K562 (cell line): ENCODE results near the gene ALDH6A1. TPM values are rescaled to one million over a fixed set of nuclear protein-coding genes. Genes with fewer than 3 reads are reported as not detected.
A peak's percentile ranks its signal among the peaks of the same experiment; 100 is the strongest.

Experiments
- ESRRB ChIP-seq: fragments of 250-450 bp; sonication (Bioruptor Pico); IDR thresholded peaks from 2 replicates; pipeline ENCODE4 v1.5.0; 2020; ENCODE audit warnings: mild to moderate bottlenecking, moderate library complexity, borderline replicate concordance
- HDAC1 ChIP-seq, 2 experiments: fragments of 450-650 bp; IDR thresholded peaks; 2 replicates each; pipeline ENCODE4 v1.6.1; 2016 to 2017; ENCODE audit warnings: inconsistent platforms in 1 of 2, mild to moderate bottlenecking in 1 of 2, moderate library complexity in 1 of 2
- HDAC2 ChIP-seq: fragments of 450-650 bp; IDR thresholded peaks from 2 replicates; pipeline ENCODE4 v1.6.1; 2016; ENCODE audit warnings: mild to moderate bottlenecking
- HIVEP1 ChIP-seq: fragments of 250-450 bp; sonication (Bioruptor Pico); IDR thresholded peaks from 2 replicates; pipeline ENCODE4 v1.4.0; 2020; ENCODE audit warnings: mild to moderate bottlenecking
- NR2C2 ChIP-seq, 2 experiments: fragments of 200-800 bp in 1 of 2; sonication (Bioruptor generic) in 1 of 2; sonication (generic) in 1 of 2; formaldehyde crosslinking in 1 of 2; IDR thresholded peaks; 2 replicates each; pipeline versions ENCODE4 v1.6.1 to v1.8.0; 2016 to 2022; ENCODE audit warnings: mild to moderate bottlenecking in 1 of 2, missing compliant biosample characterization in 1 of 2, missing genetic modification characterization in 1 of 2, missing genetic modification reagents in 1 of 2
- NRF1 ChIP-seq, 2 experiments: fragments of 450-650 bp; IDR thresholded peaks in 1 of 2; conservative IDR thresholded peaks in 1 of 2; 2 replicates each; pipeline ENCODE4 v1.6.1; 2014; ENCODE audit warnings: mild to moderate bottlenecking in 2 of 2
- TBP ChIP-seq: optimal IDR thresholded peaks from 2 replicates; pipeline ENCODE3; 2011; ENCODE audit warnings: low read depth, low read length, improper control_type of control experiment
- YY1 ChIP-seq, 3 experiments: IDR thresholded peaks; 2 replicates each; pipeline ENCODE4 v1.6.1; 2011; ENCODE audit warnings: low read length in 2 of 3, mild to moderate bottlenecking in 2 of 3, moderate library complexity in 2 of 3, borderline replicate concordance in 1 of 3, control low read depth in 1 of 3, low read depth in 1 of 3; ENCODE audit not compliant: insufficient read depth in 3 of 3, insufficient replicate concordance in 2 of 3, control insufficient read depth in 1 of 3, insufficient read length in 1 of 3; ENCODE audit errors: extremely low read depth in 1 of 3
- ZNF785 ChIP-seq: fragments of 250-450 bp; sonication (Bioruptor Pico); IDR thresholded peaks from 2 replicates; pipeline ENCODE4 v1.4.0; 2020; ENCODE audit warnings: mild to moderate bottlenecking
- polyA plus RNA-seq, 8 experiments: library from polyadenylated mRNA; depleted of rRNA in 4 of 8; stranded (reverse) in 5 of 8; unstranded in 3 of 8; fragments of >200 nt; fragmentation: Nextera tagmentation in 2 of 8; fragmentation: Illumina TruSeq in 1 of 8; extraction: Ambion mirVana in 2 of 8; extraction: Trizol in 1 of 8; gene quantifications; 2 replicates each; pipeline versions ENCODE4 v1.2.1 to v1.2.3, GENCODE V29; 2011 to 2014; ENCODE audit warnings: inconsistent platforms in 1 of 8, missing spikeins in 1 of 8
- total RNA-seq, 7 experiments: library from RNA; depleted of rRNA in 6 of 7; stranded (reverse); fragments of >200 nt in 6 of 7; fragmentation: Illumina TruSeq in 2 of 7; extraction: Trizol in 2 of 7; gene quantifications; 2 replicates each; pipeline versions ENCODE4 v1.2.1 to v1.2.3, GENCODE V29; 2011 to 2021; ENCODE audit warnings: low replicate concordance in 1 of 7
- TF ChIP-seq, protein P1 (sequence below): fragments of 450-650 bp; IDR thresholded peaks from 2 replicates; pipeline ENCODE4 v1.6.1; 2016; ENCODE audit warnings: borderline replicate concordance
- TF ChIP-seq, protein P2 (sequence below), 2 experiments: fragments of 450-650 bp; conservative IDR thresholded peaks; 2 replicates each; pipeline ENCODE4 v1.6.1; 2017; ENCODE audit warnings: mild to moderate bottlenecking in 2 of 2, moderate library complexity in 2 of 2
- TF ChIP-seq, protein P3 (sequence below): sonication (generic); formaldehyde crosslinking; IDR thresholded peaks from 2 replicates; pipeline ENCODE4 v1.8.0; 2023; ENCODE audit warnings: mild to moderate bottlenecking, missing genetic modification reagents

Gene ALDH6A1
- total and polyA plus RNA-seq, 9 of the 15 experiments (the other 6 are each of a cell fraction or from before 2014, with no cell fraction given): 3.1 to 11.5 (median 4.6) TPM

DNA sequence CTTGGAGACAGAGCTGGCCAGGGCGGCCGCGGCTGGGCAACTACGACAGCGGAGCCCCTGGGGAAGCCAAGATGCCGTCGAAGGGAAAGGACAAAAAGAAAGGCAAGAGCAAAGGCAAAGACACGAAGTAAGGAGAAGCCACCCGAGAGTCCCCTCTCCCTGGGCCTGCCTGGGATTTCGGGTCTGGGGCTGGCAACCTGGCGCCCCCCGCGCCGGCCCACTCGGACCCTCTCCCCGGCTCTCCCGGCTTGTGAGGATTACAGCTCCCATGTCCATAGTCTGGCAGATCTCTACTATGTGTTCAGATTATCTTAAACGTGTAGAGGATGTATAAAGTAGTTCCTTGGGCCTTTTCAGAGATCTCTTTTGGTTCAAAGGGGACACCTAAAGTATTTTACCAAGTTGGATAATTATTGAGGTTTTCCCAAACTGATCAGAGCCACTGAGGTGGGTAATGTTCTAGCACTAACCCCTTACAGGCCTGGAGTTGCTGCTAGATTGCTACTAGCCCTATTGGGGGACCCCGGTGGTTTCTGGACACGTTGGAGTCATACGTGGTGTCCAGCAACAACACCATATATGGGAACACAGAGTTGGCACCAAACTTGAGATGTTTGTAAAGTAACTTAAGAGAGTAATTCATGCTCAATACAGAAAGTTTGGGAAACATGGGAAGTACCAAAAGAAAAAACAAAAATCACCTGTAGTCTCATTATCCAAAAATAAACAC is 64.7 kb downstream of the ALDH6A1 start (continued):
- TF ChIP-seq YY1 (IDR thresholded peaks at IDR 0.05; ENCODE audit: borderline replicate concordance in 1 of 3, control insufficient read depth in 1 of 3, extremely low read depth in 1 of 3, insufficient read depth in 3 of 3, insufficient read length in 1 of 3, insufficient replicate concordance in 2 of 3, low read depth in 1 of 3, low read length in 2 of 3): peak in 1 of 3 experiments; percentile 3
- TF ChIP-seq, protein P1, sequence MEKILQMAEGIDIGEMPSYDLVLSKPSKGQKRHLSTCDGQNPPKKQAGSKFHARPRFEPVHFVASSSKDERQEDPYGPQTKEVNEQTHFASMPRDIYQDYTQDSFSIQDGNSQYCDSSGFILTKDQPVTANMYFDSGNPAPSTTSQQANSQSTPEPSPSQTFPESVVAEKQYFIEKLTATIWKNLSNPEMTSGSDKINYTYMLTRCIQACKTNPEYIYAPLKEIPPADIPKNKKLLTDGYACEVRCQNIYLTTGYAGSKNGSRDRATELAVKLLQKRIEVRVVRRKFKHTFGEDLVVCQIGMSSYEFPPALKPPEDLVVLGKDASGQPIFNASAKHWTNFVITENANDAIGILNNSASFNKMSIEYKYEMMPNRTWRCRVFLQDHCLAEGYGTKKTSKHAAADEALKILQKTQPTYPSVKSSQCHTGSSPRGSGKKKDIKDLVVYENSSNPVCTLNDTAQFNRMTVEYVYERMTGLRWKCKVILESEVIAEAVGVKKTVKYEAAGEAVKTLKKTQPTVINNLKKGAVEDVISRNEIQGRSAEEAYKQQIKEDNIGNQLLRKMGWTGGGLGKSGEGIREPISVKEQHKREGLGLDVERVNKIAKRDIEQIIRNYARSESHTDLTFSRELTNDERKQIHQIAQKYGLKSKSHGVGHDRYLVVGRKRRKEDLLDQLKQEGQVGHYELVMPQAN: peak; percentile 81; the same call in 1 of the 2 replicates
- TF ChIP-seq, protein P2, sequence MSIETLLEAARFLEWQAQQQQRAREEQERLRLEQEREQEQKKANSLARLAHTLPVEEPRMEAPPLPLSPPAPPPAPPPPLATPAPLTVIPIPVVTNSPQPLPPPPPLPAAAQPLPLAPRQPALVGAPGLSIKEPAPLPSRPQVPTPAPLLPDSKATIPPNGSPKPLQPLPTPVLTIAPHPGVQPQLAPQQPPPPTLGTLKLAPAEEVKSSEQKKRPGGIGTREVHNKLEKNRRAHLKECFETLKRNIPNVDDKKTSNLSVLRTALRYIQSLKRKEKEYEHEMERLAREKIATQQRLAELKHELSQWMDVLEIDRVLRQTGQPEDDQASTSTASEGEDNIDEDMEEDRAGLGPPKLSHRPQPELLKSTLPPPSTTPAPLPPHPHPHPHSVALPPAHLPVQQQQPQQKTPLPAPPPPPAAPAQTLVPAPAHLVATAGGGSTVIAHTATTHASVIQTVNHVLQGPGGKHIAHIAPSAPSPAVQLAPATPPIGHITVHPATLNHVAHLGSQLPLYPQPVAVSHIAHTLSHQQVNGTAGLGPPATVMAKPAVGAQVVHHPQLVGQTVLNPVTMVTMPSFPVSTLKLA (conservative IDR thresholded peaks at IDR 0.05): peak; percentile 35 to 73; a peak in 3 of 4 replicates
- TF ChIP-seq HIVEP1 (CRISPR knock-in tag): no peak
- TF ChIP-seq ZNF785 (CRISPR knock-in tag): no peak
- TF ChIP-seq HDAC1 (IDR thresholded peaks at IDR 0.05): peak in 1 of 2 experiments; percentile 84; a peak in 2 of 4 replicates
- peak; percentile 51; the same call in 1 of the 2 replicates for TF ChIP-seq HDAC2
- peak; percentile 63 to 65; a peak in 1 of 4 replicates for TF ChIP-seq NRF1 (conservative IDR thresholded peaks at IDR 0.05 in 1 of 2, IDR thresholded peaks at IDR 0.05 in 1 of 2)
- TF ChIP-seq, protein P3, sequence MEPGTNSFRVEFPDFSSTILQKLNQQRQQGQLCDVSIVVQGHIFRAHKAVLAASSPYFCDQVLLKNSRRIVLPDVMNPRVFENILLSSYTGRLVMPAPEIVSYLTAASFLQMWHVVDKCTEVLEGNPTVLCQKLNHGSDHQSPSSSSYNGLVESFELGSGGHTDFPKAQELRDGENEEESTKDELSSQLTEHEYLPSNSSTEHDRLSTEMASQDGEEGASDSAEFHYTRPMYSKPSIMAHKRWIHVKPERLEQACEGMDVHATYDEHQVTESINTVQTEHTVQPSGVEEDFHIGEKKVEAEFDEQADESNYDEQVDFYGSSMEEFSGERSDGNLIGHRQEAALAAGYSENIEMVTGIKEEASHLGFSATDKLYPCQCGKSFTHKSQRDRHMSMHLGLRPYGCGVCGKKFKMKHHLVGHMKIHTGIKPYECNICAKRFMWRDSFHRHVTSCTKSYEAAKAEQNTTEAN (CRISPR knock-in tag): peak; percentile 41; the same call in 1 of the 2 replicates
- TF ChIP-seq TBP: no peak
- no peak for TF ChIP-seq ESRRB (CRISPR knock-in tag)
- no peak for TF ChIP-seq NR2C2 (CRISPR knock-in tag; IDR thresholded peaks at IDR 0.05)
- TF ChIP-seq NR2C2 (tag; IDR thresholded peaks at IDR 0.05): peak; percentile 64; the same call in 1 of the 2 replicates
